GM12891 (cell line): ENCODE measurements around the gene CHI3L1.

Experiments used
- DNase-seq: peaks from one replicate; pipeline ENCODE4 v3.0.0; 2011; ENCODE audit warnings: low spot score; ENCODE audit not compliant: insufficient read length
- FAIRE-seq: peaks from 2 replicates; lab custom pipeline; 2011; peaks lifted over from hg19 to GRCh38; lab: Jason Lieb, UNC
- PAX5 ChIP-seq: IDR thresholded peaks from 2 replicates; pipeline ENCODE4 v1.6.1; 2011; ENCODE audit warnings: low read length, moderate library complexity, mild to moderate bottlenecking; ENCODE audit not compliant: insufficient read depth, severe bottlenecking
- POLR2A ChIP-seq: IDR thresholded peaks from 2 replicates; pipeline ENCODE4 v1.6.1; 2011; ENCODE audit warnings: low read depth, low read length, control low read depth
- POLR2AphosphoS5 ChIP-seq: IDR thresholded peaks from 2 replicates; pipeline ENCODE4 v1.6.1; 2011; ENCODE audit warnings: low read depth, low read length, control low read depth
- POU2F2 ChIP-seq: IDR thresholded peaks from 2 replicates; pipeline ENCODE4 v1.6.1; 2011; ENCODE audit warnings: low read depth, mild to moderate bottlenecking, control low read depth, low read length, moderate library complexity
- SPI1 ChIP-seq: IDR thresholded peaks from 2 replicates; pipeline ENCODE4 v1.6.1; 2011; ENCODE audit warnings: low read depth, low read length, control low read depth
- TAF1 ChIP-seq: IDR thresholded peaks from 2 replicates; pipeline ENCODE4 v1.6.1; 2011; ENCODE audit warnings: low read depth, low read length, control low read depth

CHI3L1 gene

DNA sequence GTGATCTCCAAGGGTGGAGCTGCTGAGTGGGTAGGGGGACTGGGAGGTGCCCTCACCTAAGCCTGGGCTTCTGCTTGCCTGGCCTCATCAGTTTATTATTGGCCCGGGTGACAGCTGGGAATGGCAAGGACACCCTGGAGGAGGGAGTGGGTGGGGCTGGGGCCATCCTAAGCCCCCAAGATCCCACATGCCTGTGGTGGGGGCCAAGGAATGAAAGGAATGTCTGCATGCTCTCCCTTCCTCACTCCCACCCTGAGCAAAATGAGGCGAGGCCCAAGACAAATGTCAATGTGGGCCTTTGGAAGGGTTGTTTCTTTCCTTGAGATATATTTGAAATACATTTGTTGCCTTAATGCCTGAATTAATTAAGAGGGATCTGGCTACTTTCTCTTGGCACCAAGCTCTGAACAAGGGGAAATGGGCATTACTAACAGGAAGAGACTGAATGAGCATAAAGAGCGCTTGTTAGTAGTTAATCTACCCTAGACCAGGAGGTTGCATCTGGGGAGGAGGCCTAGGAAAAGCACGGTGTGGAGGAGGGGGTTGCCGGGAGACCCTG lies 19.7 kb upstream of the CHI3L1 start:
- TF ChIP-seq SPI1, result no peak
- TF ChIP-seq PAX5, result no peak
- no peak for TF ChIP-seq POLR2A
- no peak for TF ChIP-seq TAF1
- TF ChIP-seq POLR2AphosphoS5, result no peak
- TF ChIP-seq POU2F2, result no peak
- FAIRE-seq, result no peak
- DNase-seq, result no peak

DNA sequence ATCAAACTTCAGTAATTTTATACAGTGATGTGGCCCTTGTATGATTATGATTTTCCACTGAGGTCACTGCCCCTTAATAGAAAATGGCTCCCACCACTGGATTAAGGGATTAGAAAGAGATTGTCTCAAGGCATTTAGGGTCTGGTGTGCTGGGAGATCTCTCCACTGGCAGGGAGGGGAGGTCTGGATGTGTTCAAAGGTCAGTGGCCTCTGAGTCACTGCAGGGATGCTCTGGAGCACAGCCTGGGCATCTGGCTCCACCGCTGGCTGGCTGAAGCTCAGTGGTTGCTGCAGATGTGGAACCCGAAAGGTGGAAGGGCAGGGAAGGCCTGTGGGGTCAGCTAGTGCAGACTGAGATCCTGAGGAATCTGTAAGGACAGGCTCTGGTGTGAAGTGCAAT lies 18.3 kb upstream of the CHI3L1 start:
- DNase-seq, result no peak
- FAIRE-seq, result no peak

GRCh38 chr1:203202431-203203245 lies 16.1 kb upstream of the CHI3L1 start:
- DNase-seq (no peak), FAIRE-seq (no peak)

More for the DNA sequence above, 18.3 kb upstream of the CHI3L1 start:
- no peak for TF ChIP-seq TAF1
- TF ChIP-seq POLR2AphosphoS5, result no peak
- no peak for TF ChIP-seq SPI1

GRCh38 chr1:203201516-203202205 lies 15.2 kb upstream of the CHI3L1 start:
- DNase-seq (no peak), FAIRE-seq (no peak)

More at GRCh38 chr1:203202431-203203245, 16.1 kb upstream of the CHI3L1 start:
- no peak for TF ChIP-seq SPI1
- TF ChIP-seq PAX5, result no peak
- no peak for TF ChIP-seq TAF1
- TF ChIP-seq POU2F2, result no peak
- TF ChIP-seq POLR2A, result no peak
- TF ChIP-seq POLR2AphosphoS5, result no peak

DNA sequence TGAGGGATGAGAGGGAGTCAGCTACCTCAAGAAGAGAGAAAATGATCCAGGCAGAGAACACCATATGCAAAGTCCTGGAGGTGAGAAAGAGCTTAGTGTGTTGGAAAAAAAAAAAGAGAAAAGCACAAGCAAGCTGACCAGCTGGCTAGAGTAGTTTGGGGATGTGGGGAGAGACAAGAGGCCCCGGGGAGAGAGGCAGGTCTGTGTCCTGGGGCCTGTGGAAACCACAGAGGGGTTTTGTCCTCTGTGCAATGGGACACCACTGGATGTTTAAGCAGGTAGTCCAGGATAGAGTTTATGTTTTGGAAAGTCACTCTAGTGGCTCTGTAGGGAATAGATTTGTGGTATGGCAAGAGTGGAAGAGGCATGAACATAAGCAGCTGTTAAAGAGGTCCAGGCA lies 14.4 kb upstream of the CHI3L1 start:
- no peak for FAIRE-seq
- DNase-seq, result no peak
- TF ChIP-seq TAF1, result no peak
- TF ChIP-seq PAX5, result no peak
- TF ChIP-seq POLR2A, result no peak
- TF ChIP-seq SPI1, result no peak
- no peak for TF ChIP-seq POU2F2
- TF ChIP-seq POLR2AphosphoS5, result no peak

More at GRCh38 chr1:203201516-203202205, 15.2 kb upstream of the CHI3L1 start:
- TF ChIP-seq POLR2A (no peak), TAF1 (no peak), POU2F2 (no peak), POLR2AphosphoS5 (no peak), SPI1 (no peak), PAX5 (no peak)

DNA sequence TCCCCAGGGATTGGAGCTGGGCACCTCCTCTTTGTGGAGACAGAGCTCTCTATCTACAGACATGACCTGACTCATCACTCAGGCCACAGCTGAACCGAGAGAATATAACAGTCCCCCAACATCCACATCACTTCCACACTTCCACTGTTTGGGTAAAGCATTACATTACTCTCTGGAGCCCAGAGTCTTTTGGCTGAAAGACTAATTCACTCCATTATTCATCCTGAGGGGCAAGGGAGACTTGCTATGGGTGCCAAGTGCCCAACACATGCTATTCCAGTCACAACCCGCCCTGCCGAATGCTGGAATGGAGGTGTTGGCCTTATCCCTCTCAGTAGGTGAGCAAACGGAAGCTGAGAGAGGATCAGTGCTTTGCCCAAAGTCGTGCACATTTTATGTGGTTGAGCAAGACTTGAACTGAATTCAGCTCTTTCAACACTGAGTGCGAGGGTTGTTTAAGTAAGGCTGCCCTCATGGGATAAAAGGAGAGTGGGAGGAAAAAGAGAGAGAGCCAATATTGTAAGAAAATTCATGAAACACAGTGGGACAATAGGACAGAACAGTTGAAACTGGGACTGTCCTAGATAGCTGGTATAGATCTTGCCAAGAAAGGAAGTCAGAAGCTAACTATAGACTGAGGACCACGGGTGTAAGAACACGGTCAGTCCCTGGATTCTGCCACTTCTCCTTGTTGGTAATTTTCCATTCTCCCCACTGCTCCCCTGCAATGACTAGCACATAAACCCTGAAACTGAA lies 13.5 kb upstream of the CHI3L1 start:
- FAIRE-seq (no peak), DNase-seq (no peak)
- no peak for TF ChIP-seq SPI1
- TF ChIP-seq POU2F2, result no peak
- no peak for TF ChIP-seq POLR2A
- TF ChIP-seq POLR2AphosphoS5, result no peak
- no peak for TF ChIP-seq TAF1
- no peak for TF ChIP-seq PAX5

- DNase-seq, result no peak
- no peak for TF ChIP-seq PAX5
- FAIRE-seq, result no peak
These were observed 12.9 kb upstream of the CHI3L1 start for GRCh38 chr1:203199481-203199815.

DNA sequence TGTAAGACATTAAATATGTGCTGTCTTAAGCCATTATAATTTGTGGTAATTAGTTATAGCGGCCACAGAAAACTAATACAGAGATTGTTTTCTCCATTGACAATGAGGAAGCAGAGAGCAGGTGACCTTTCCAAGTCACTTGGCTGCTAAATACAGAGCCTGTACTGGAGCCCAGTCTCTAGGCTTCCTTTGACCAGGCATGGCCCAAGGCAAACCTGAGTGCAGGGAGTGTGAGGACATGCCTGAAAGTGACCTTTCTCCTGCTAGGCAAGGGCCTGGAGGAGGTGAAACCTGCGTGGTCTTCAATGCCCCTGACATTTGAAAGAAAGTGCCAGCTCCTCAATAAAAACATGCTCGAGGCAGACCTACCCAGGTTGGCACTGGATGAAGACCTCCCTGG lies 12.5 kb upstream of the CHI3L1 start:
- DNase-seq, result no peak
- no peak for FAIRE-seq
- no peak for TF ChIP-seq POLR2AphosphoS5
- TF ChIP-seq SPI1, result no peak
- TF ChIP-seq TAF1, result no peak
- no peak for TF ChIP-seq POLR2A
- TF ChIP-seq POU2F2, result no peak
- no peak for TF ChIP-seq PAX5

GRCh38 chr1:203197625-203198024 lies 11.1 kb upstream of the CHI3L1 start:
- TF ChIP-seq POLR2AphosphoS5 (no peak), POU2F2 (no peak), SPI1 (no peak)
- no peak for DNase-seq
- FAIRE-seq, result no peak

DNA sequence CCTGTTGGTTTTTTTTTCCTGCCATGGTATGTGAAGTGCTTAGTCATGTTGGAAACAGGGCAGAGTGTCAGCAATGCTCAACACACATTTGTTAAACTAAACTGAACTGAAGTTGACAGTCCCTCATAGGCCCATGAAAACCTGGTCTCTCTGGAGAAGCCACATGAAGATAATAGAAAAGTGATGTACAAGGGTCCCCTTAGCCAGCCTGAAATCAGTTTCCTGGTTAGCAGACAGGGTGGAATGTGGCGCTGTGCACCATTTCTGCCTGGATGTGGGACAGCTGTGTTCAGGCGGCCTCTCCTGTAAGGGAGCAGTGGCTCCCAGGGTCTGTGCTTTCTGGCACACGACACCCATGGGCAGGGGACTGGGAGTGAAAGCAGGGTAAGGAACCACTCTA lies 9.9 kb upstream of the CHI3L1 start:
- DNase-seq, result no peak
- FAIRE-seq, result no peak
- no peak for TF ChIP-seq PAX5
- no peak for TF ChIP-seq TAF1
- no peak for TF ChIP-seq POLR2A
- TF ChIP-seq POU2F2, result no peak
- no peak for TF ChIP-seq POLR2AphosphoS5
- no peak for TF ChIP-seq SPI1
